SK-N-SH treated with all-trans-retinoic acid at 6 μM for 48 hours (cell line): Measurements from ENCODE around the gene WNT3.

ENCODE experiments used
- GLIS3 ChIP-seq: fragments of 250-450 bp; sonication (Bioruptor Pico); IDR thresholded peaks from 2 replicates; pipeline ENCODE4 v1.5.0; 2020; ENCODE audit warnings: mild to moderate bottlenecking, moderate library complexity
- RARB ChIP-seq: fragments of 250-450 bp; sonication (Bioruptor Pico); IDR thresholded peaks from 2 replicates; pipeline ENCODE4 v1.8.0; 2021; ENCODE audit warnings: mild to moderate bottlenecking, moderate library complexity
- TCF4 ChIP-seq: fragments of 250-450 bp; sonication (Bioruptor Pico); IDR thresholded peaks from 2 replicates; pipeline ENCODE4 v1.8.0; 2021; ENCODE audit warnings: mild to moderate bottlenecking, moderate library complexity, borderline replicate concordance
- ZNF8 ChIP-seq: fragments of 450-650 bp; formaldehyde crosslinking; IDR thresholded peaks from 2 replicates; pipeline ENCODE4 v1.5.0; 2020; ENCODE audit warnings: mild to moderate bottlenecking, moderate library complexity

GRCh38 chr17:46794318-46794717, 24.2 kb downstream of the WNT3 start:
- TF ChIP-seq TCF4 = no peak
- no peak for TF ChIP-seq RARB (CRISPR knock-in tag)
- TF ChIP-seq ZNF8 (CRISPR knock-in tag) = no peak
- no peak for TF ChIP-seq GLIS3 (CRISPR knock-in tag)
